A673 (cell line): ENCODE results near the gene TBKBP1. TPM values are rescaled to one million over a fixed set of nuclear protein-coding genes. Genes with fewer than 3 reads are reported as not detected.

ENCODE experiments used
- BruUV-seq: library from RNA; stranded (reverse); fragments of 400-500 nt; replicated peaks from 2 replicates; lab custom pipeline; 2021; lab: Mats Ljungman, UMichigan
- CTCF ChIA-PET: fragments of 300-600 bp; sonication (Branson Sonifier 250); formaldehyde crosslinking; loops from one replicate; lab custom pipeline; 2022; ENCODE audit warnings: antibody characterized with exemption; lab: Charles Lee
- POLR2A ChIA-PET: fragments of 300-600 bp; sonication (Branson Sonifier 250); formaldehyde crosslinking; loops from one replicate; lab custom pipeline; 2022; ENCODE audit warnings: antibody characterized with exemption; ENCODE audit not compliant: low non-redundant PET; lab: Charles Lee
- DNase-seq: peaks from one replicate; pipeline ENCODE4 v3.0.0-alpha.2; 2015; ENCODE audit warnings: low spot score
- H3K27ac ChIP-seq: fragments of 200-600 bp; sonication (generic); 2 replicates; pipeline ENCODE4 v1.5.1; 2016; ENCODE audit warnings: mixed run types, low read depth, mild to moderate bottlenecking, mixed read lengths, antibody characterized with exemption, low read length; ENCODE audit not compliant: poor library complexity, severe bottlenecking
- H3K27me3 ChIP-seq: fragments of 200-600 bp; sonication (generic); replicated peaks from 2 replicates; pipeline ENCODE4 v1.6.1; 2017; ENCODE audit warnings: mixed run types, low read depth, mild to moderate bottlenecking, mixed read lengths, antibody characterized with exemption, low read length; ENCODE audit not compliant: insufficient read depth, poor library complexity
- H3K36me3 ChIP-seq: fragments of 200-600 bp; sonication (generic); 2 replicates; pipeline ENCODE4 v1.6.1; 2016; ENCODE audit warnings: mixed run types, mild to moderate bottlenecking, mixed read lengths, antibody characterized with exemption, low read length; ENCODE audit not compliant: insufficient read depth, poor library complexity, severe bottlenecking
- H3K4me1 ChIP-seq: fragments of 200-600 bp; sonication (generic); 2 replicates; pipeline ENCODE4 v1.6.1; 2017; ENCODE audit warnings: mixed run types, mild to moderate bottlenecking, mixed read lengths, antibody characterized with exemption, low read length; ENCODE audit not compliant: insufficient read depth, poor library complexity, severe bottlenecking
- H3K4me3 ChIP-seq: fragments of 200-600 bp; sonication (generic); 2 replicates; pipeline ENCODE4 v1.5.1; 2016; ENCODE audit warnings: low read depth, mixed run types, mild to moderate bottlenecking, mixed read lengths, low read length; ENCODE audit not compliant: poor library complexity, severe bottlenecking
- H3K9me3 ChIP-seq: fragments of 200-600 bp; sonication (generic); 2 replicates; pipeline ENCODE4 v1.6.1; 2016; ENCODE audit warnings: mixed run types, low read depth, mild to moderate bottlenecking, mixed read lengths, antibody characterized with exemption, low read length; ENCODE audit not compliant: poor library complexity, severe bottlenecking
- EZH2 ChIP-seq: fragments of 200-600 bp; sonication (generic); IDR thresholded peaks from 2 replicates; pipeline ENCODE4 v1.6.1; 2017; ENCODE audit warnings: borderline replicate concordance, low read depth, mild to moderate bottlenecking, mixed read lengths, antibody characterized with exemption, low read length; ENCODE audit not compliant: poor library complexity, severe bottlenecking
- intact Hi-C: fragments of 100-400 bp; cut with micrococcal nuclease; formaldehyde crosslinking; loops from one replicate; pipeline ENCODE4 v1.10.0; 2022; ENCODE audit not compliant: unreplicated experiment
- total RNA-seq: library from RNA; stranded (reverse); gene quantifications from 2 replicates; pipeline ENCODE4 v1.2.3, GENCODE V29; 2021
- TF ChIP-seq, protein P1 (sequence below): fragments of 300-800, 200-600 bp; sonication (generic); conservative IDR thresholded peaks from 2 replicates; pipeline ENCODE4 v1.5.1; 2017; ENCODE audit warnings: low read depth, mild to moderate bottlenecking, antibody characterized with exemption, low read length, moderate library complexity, mixed read lengths

The TBKBP1 gene
- total RNA-seq, 1 experiment from 2014 or later = 21.1 TPM

GRCh38 chr17:47670064-47670463 is 23.9 kb upstream of the TBKBP1 start:
- ChIA-PET CTCF (no interaction called here), POLR2A (interaction anchor here (0.6 kb wide), 1 partner anchor 67 kb away, joined by 6 read pairs; no protein-coding TSS in a partner anchor)

DNA sequence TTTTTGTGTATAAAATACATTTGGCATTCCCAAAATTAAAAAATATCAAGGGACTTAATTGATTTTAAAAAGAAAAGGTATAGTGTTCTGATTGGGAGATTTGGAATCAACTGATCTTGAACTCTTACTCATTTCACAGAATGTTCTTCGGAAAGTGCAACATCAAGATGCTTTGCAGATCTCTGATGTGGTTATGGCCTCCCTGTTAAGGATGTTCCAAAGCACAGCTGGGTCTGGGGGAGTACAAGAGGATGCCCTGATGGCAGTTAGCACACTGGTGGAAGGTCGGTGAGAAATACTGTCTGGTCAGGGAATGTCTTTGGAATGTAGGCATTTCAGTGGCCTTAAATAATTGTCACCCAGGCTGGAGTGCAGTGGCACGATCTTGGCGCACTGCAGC is 19.5 kb upstream of the TBKBP1 start:
- no peaks in the 10 kb centered on the region for H3K27me3 ChIP-seq

More at GRCh38 chr17:47670064-47670463, 23.9 kb upstream of the TBKBP1 start:
- no peaks in the 10 kb centered on the region for H3K27me3 ChIP-seq
- peaks cover 91% of the 10 kb centered on the region for H3K36me3 ChIP-seq
- BruUV-seq = no TSS peak
- TF ChIP-seq EZH2 = no peak
- TF ChIP-seq, protein P1, sequence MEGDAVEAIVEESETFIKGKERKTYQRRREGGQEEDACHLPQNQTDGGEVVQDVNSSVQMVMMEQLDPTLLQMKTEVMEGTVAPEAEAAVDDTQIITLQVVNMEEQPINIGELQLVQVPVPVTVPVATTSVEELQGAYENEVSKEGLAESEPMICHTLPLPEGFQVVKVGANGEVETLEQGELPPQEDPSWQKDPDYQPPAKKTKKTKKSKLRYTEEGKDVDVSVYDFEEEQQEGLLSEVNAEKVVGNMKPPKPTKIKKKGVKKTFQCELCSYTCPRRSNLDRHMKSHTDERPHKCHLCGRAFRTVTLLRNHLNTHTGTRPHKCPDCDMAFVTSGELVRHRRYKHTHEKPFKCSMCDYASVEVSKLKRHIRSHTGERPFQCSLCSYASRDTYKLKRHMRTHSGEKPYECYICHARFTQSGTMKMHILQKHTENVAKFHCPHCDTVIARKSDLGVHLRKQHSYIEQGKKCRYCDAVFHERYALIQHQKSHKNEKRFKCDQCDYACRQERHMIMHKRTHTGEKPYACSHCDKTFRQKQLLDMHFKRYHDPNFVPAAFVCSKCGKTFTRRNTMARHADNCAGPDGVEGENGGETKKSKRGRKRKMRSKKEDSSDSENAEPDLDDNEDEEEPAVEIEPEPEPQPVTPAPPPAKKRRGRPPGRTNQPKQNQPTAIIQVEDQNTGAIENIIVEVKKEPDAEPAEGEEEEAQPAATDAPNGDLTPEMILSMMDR = no peak
- DNase-seq = no peak
- H3K4me3 ChIP-seq = no peak overlapping the region
- peak overlapping the region; percentile 10 for H3K27ac ChIP-seq
- H3K4me1 ChIP-seq = no peaks in the 10 kb centered on the region
- intact Hi-C loops = no loop called here
- no peaks in the 10 kb centered on the region for H3K9me3 ChIP-seq

DNA sequence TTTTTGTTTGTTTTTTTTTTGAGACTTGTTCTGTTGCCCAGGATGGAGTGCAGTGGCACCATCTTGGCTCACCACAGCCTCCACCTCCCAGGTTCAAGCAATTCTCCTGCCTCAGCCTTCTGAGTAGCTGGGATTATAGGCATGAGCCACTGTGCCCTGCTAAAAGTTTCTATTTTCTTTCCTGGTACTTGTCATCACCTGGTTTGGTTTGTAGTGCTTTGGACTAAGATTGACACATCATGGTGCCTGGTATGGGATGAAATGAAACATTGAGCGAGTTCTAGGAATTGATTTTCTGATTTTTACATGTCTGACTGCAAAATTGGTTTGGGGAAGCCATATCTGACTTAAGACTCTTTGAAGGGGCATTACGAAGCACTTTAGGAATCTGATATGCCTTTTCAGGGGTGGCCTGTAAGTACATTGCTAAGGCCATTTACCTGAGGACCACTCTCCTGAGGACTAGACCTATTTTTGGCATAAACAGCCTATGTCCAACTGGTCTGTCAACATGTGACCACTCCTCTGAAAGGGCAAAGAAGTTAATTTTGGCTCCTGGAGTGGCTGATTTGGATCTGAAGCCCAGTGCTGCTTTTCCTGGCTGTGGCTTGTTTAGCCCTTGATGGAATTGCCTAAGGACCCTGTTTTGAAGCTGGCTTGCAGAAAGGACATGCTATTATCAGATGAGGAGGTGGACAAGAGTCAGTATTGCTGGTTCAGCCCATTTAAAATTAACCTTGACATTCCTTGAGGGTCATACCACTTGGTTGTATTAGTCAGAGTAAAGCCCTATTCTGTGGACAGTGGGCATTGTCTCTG is 18.4 kb upstream of the TBKBP1 start:
- ChIA-PET POLR2A (no interaction called here), CTCF (no interaction called here)
- DNase-seq = no peak
- H3K36me3 ChIP-seq = peaks cover 94% of the 10 kb centered on the region
- BruUV-seq = TSS peak; percentile 5
- H3K4me1 ChIP-seq = no peaks in the 10 kb centered on the region
- intact Hi-C loops = no loop called here
- no peak overlapping the region for H3K27ac ChIP-seq
- H3K27me3 ChIP-seq = no peaks in the 10 kb centered on the region
- TF ChIP-seq, protein P1 = no peak
- TF ChIP-seq EZH2 = no peak
- H3K9me3 ChIP-seq = no peaks in the 10 kb centered on the region
- no peak overlapping the region for H3K4me3 ChIP-seq

More for the DNA sequence above, 19.5 kb upstream of the TBKBP1 start:
- DNase-seq = no peak
- Histone ChIP-seq H3K27ac (no peak overlapping the region), H3K9me3 (no peaks in the 10 kb centered on the region), H3K36me3 (peaks cover 94% of the 10 kb centered on the region), H3K4me1 (no peaks in the 10 kb centered on the region), H3K4me3 (no peak overlapping the region)
- TF ChIP-seq, protein P1 = no peak
- no peak for TF ChIP-seq EZH2
- no TSS peak for BruUV-seq
- ChIA-PET POLR2A (interaction anchor here (0.6 kb wide), 1 partner anchor 25 kb away, joined by 3 read pairs; no protein-coding TSS in a partner anchor), CTCF (interaction anchor here (0.5 kb wide), 1 partner anchor 76 kb away, joined by 5 read pairs; no protein-coding TSS in a partner anchor)
- intact Hi-C loops = no loop called here
